ENCODE measurements around the gene RAB28. TPM values are rescaled to one million over a fixed set of nuclear protein-coding genes. Genes with fewer than 3 reads are reported as not detected.

RAB28 gene
- total RNA-seq, 5 donors from 2014 or later (not counting 1 experiment from before 2014, with no cell fraction given): 8.7 to 15.1 (median 13.4) TPM

DNA sequence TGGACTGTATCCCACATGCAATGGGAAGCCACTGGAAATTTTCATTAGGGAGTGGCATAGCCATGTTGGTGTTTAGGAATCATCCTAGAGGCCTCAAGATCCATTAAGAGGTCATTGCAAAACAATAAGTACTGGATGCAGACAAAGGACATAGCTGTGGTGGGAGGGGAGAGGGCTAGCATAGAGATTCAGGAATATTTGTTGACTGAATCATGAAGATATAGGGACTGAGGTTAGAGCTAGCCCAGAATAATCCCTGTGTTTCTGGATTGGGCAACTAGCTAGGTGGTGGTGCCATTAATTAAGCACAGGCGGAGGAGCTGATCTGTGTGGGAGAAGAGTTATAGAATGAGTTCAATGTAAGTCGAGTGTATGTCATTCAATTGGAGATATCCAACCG is 135.0 kb downstream of the RAB28 start:
- 96% methylated on average over 3 of the region's 3 CpGs for WGBS (ENCODE audit: insufficient coverage)
- DNase-seq (no peak), ATAC-seq (replicated peaks in 1 of 4) (no peak)
- Histone ChIP-seq H3K4me1 (ENCODE audit: control insufficient read depth in 1 of 2, extremely low read depth in 1 of 2, insufficient read depth in 2 of 2, low read length in 2 of 2) (no peaks in the 10 kb centered on the region), H3K9me3 (no peaks in the 10 kb centered on the region), H3K4me3 (ENCODE audit: control insufficient read depth in 1 of 2, extremely low read depth in 1 of 2, low read length in 1 of 2) (no peak overlapping the region), H3K27ac (ENCODE audit: low read length) (no peak overlapping the region), H3K36me3 (ENCODE audit: control insufficient read depth in 2 of 2, extremely low read depth in 1 of 2, insufficient read depth in 1 of 2, low read length in 1 of 2) (no peaks in the 10 kb centered on the region), H3K27me3 (replicated peaks in 1 of 2; ENCODE audit: control insufficient read depth in 2 of 2, extremely low read depth in 1 of 2, insufficient read depth in 2 of 2, low read length in 1 of 2) (no peaks in the 10 kb centered on the region)
- Mint-ChIP-seq H3K4me1 (no peaks in the 10 kb centered on the region), H3K4me3 (no peak overlapping the region), H3K36me3 (peaks cover 48% of the 10 kb centered on the region), H3K27ac (no peak overlapping the region), H3K9me3 (peaks cover 2 to 14% (median 11%) of the 10 kb centered on the region in 3 donors), H3K27me3 (no peaks in the 10 kb centered on the region)
- ChIA-PET CTCF (no interaction called here), POLR2A (interaction anchor here in 1 of 2 donors (0.6 kb wide), 1 partner anchor 1511 kb away, joined by 3 read pairs; no protein-coding TSS in a partner anchor)

DNA sequence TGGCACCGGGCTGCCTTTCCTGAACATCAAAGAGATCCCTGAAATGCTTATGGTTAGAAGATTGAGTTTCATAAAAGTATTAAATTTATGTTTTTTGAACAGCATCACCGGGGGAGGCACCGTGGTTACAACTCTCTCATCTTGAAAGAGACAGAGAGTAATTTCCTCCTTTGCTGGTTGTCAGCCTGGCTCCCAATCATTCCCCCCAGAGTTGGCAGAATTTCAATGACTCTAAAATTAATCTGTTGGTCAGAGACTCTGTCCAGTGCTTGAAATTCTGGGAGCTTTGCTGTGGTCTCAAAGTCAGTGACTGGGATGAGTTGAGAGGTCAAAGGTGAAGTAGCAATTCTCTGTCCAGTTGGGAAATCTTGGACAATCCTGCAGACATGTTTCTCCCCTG is 135.9 kb downstream of the RAB28 start:
- H3K4me1 Mint-ChIP-seq: no peaks in the 10 kb centered on the region
- ChIA-PET CTCF (no interaction called here), POLR2A (no interaction called here)
- ATAC-seq (replicated peaks in 1 of 4) (no peak), DNase-seq (no peak)
- H3K27ac Mint-ChIP-seq: no peak overlapping the region
- no peak overlapping the region for H3K4me3 Mint-ChIP-seq
- H3K36me3 Mint-ChIP-seq: peaks cover 50% of the 10 kb centered on the region
- H3K36me3 ChIP-seq (ENCODE audit: control insufficient read depth in 2 of 2, extremely low read depth in 1 of 2, insufficient read depth in 1 of 2, low read length in 1 of 2): no peaks in the 10 kb centered on the region
- H3K4me1 ChIP-seq (ENCODE audit: control insufficient read depth in 1 of 2, extremely low read depth in 1 of 2, insufficient read depth in 2 of 2, low read length in 2 of 2): no peaks in the 10 kb centered on the region
- peaks cover 2 to 14% (median 11%) of the 10 kb centered on the region in 3 donors for H3K9me3 Mint-ChIP-seq
- no peak overlapping the region for H3K4me3 ChIP-seq (ENCODE audit: control insufficient read depth in 1 of 2, extremely low read depth in 1 of 2, low read length in 1 of 2)
- H3K27me3 Mint-ChIP-seq: no peaks in the 10 kb centered on the region
- no peaks in the 10 kb centered on the region for H3K27me3 ChIP-seq (replicated peaks in 1 of 2; ENCODE audit: control insufficient read depth in 2 of 2, extremely low read depth in 1 of 2, insufficient read depth in 2 of 2, low read length in 1 of 2)
- no peaks in the 10 kb centered on the region for H3K9me3 ChIP-seq
- H3K27ac ChIP-seq (ENCODE audit: low read length): no peak overlapping the region
- no CpG with 5 or more reads among the region's 3 CpGs for WGBS (ENCODE audit: insufficient coverage)

- Histone ChIP-seq H3K4me3 (ENCODE audit: control insufficient read depth in 1 of 2, extremely low read depth in 1 of 2, low read length in 1 of 2) (no peak overlapping the region), H3K27ac (ENCODE audit: low read length) (no peak overlapping the region), H3K9me3 (no peaks in the 10 kb centered on the region), H3K27me3 (replicated peaks in 1 of 2; ENCODE audit: control insufficient read depth in 2 of 2, extremely low read depth in 1 of 2, insufficient read depth in 2 of 2, low read length in 1 of 2) (no peaks in the 10 kb centered on the region), H3K36me3 (ENCODE audit: control insufficient read depth in 2 of 2, extremely low read depth in 1 of 2, insufficient read depth in 1 of 2, low read length in 1 of 2) (no peaks in the 10 kb centered on the region), H3K4me1 (ENCODE audit: control insufficient read depth in 1 of 2, extremely low read depth in 1 of 2, insufficient read depth in 2 of 2, low read length in 2 of 2) (no peaks in the 10 kb centered on the region)
- Mint-ChIP-seq H3K27me3 (no peaks in the 10 kb centered on the region), H3K27ac (no peak overlapping the region), H3K4me1 (no peaks in the 10 kb centered on the region), H3K4me3 (no peak overlapping the region), H3K9me3 (peaks cover 0 to 14% (median 7%) of the 10 kb centered on the region in 3 donors), H3K36me3 (peaks cover 45% of the 10 kb centered on the region)
- ChIA-PET CTCF (no interaction called here), POLR2A (no interaction called here)
- ATAC-seq (replicated peaks in 1 of 4) (no peak), DNase-seq (no peak)
- no CpG with 5 or more reads among the region's 4 CpGs for WGBS (ENCODE audit: insufficient coverage)
Observed at GRCh38 chr4:13347517-13348125, 136.5 kb downstream of the RAB28 start.

DNA sequence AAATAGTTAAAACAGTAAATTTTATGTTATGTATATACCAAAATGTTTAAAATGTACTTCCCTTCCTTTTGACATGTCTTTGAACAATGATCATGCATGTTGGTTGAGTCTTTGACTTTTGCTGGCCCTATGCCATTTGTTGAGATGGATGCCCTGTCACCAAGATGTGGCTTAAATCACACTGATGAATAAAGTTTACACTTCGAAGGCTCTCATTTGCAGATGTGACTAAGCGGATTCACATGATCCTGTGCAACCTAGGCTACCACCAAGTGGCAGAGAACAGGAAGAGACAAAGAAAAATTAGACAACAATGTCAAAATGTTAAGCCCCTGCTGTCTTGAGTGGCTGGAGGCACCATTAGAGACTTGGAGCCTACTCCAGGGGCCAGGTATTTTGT is 139.9 kb downstream of the RAB28 start:
- ATAC-seq (replicated peaks in 1 of 4): no peak
- Histone ChIP-seq H3K27me3 (replicated peaks in 1 of 2; ENCODE audit: control insufficient read depth in 2 of 2, extremely low read depth in 1 of 2, insufficient read depth in 2 of 2, low read length in 1 of 2) (no peaks in the 10 kb centered on the region), H3K4me1 (ENCODE audit: control insufficient read depth in 1 of 2, extremely low read depth in 1 of 2, insufficient read depth in 2 of 2, low read length in 2 of 2) (no peaks in the 10 kb centered on the region), H3K4me3 (ENCODE audit: control insufficient read depth in 1 of 2, extremely low read depth in 1 of 2, low read length in 1 of 2) (no peak overlapping the region), H3K27ac (ENCODE audit: low read length) (no peak overlapping the region), H3K9me3 (no peaks in the 10 kb centered on the region), H3K36me3 (ENCODE audit: control insufficient read depth in 2 of 2, extremely low read depth in 1 of 2, insufficient read depth in 1 of 2, low read length in 1 of 2) (no peaks in the 10 kb centered on the region)
- Mint-ChIP-seq H3K4me1 (no peaks in the 10 kb centered on the region), H3K4me3 (no peak overlapping the region), H3K27me3 (no peaks in the 10 kb centered on the region), H3K9me3 (peaks cover 0 to 10% (median 0%) of the 10 kb centered on the region in 3 donors), H3K36me3 (peaks cover 37% of the 10 kb centered on the region), H3K27ac (no peak overlapping the region)
- DNase-seq: no peak
- CTCF ChIA-PET: no interaction called here
- POLR2A ChIA-PET: no interaction called here
- WGBS (ENCODE audit: insufficient coverage): 81% methylated on average over 2 of the region's 2 CpGs

DNA sequence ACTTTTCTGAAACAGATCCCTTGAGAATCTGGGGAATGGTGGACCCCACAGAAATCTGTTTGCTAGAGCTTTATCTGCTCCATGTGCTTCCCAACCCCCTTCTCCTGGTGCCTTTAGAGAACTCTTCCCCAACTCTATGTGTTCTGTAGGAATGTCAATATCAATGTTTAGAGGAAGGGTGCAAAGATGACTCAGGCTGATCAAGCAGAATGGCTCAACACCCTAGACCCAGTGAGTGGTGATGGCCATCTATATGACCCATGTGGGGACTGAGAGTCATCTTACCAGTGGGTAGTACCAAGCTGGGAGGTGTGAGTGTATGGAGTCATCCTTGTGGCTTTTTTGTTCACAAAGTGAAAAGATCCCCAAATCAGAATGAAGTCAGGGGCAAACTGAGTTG is 143.5 kb downstream of the RAB28 start:
- H3K4me3 Mint-ChIP-seq: no peak overlapping the region
- no peaks in the 10 kb centered on the region for H3K27me3 ChIP-seq (replicated peaks in 1 of 2; ENCODE audit: control insufficient read depth in 2 of 2, extremely low read depth in 1 of 2, insufficient read depth in 2 of 2, low read length in 1 of 2)
- no peak overlapping the region for H3K27ac ChIP-seq (ENCODE audit: low read length)
- CTCF ChIA-PET: no interaction called here
- H3K36me3 ChIP-seq (ENCODE audit: control insufficient read depth in 2 of 2, extremely low read depth in 1 of 2, insufficient read depth in 1 of 2, low read length in 1 of 2): peaks cover 0 to 2% of the 10 kb centered on the region in 2 donors
- peaks cover 45% of the 10 kb centered on the region for H3K36me3 Mint-ChIP-seq
- ATAC-seq (replicated peaks in 1 of 4): no peak
- DNase-seq: no peak
- H3K9me3 ChIP-seq: no peaks in the 10 kb centered on the region
- H3K9me3 Mint-ChIP-seq: peaks cover 0 to 5% (median 3%) of the 10 kb centered on the region in 3 donors
- no peak overlapping the region for H3K4me3 ChIP-seq (ENCODE audit: control insufficient read depth in 1 of 2, extremely low read depth in 1 of 2, low read length in 1 of 2)
- H3K27ac Mint-ChIP-seq: no peak overlapping the region
- no peaks in the 10 kb centered on the region for H3K27me3 Mint-ChIP-seq
- no peaks in the 10 kb centered on the region for H3K4me1 ChIP-seq (ENCODE audit: control insufficient read depth in 1 of 2, extremely low read depth in 1 of 2, insufficient read depth in 2 of 2, low read length in 2 of 2)
- no peaks in the 10 kb centered on the region for H3K4me1 Mint-ChIP-seq
- POLR2A ChIA-PET: no interaction called here

GRCh38 chr4:13331827-13332226 is 152.3 kb downstream of the RAB28 start:
- Histone ChIP-seq H3K27me3 (replicated peaks in 1 of 2; ENCODE audit: control insufficient read depth in 2 of 2, extremely low read depth in 1 of 2, insufficient read depth in 2 of 2, low read length in 1 of 2) (no peaks in the 10 kb centered on the region), H3K4me3 (ENCODE audit: control insufficient read depth in 1 of 2, extremely low read depth in 1 of 2, low read length in 1 of 2) (no peak overlapping the region), H3K27ac (ENCODE audit: low read length) (no peak overlapping the region), H3K36me3 (ENCODE audit: control insufficient read depth in 2 of 2, extremely low read depth in 1 of 2, insufficient read depth in 1 of 2, low read length in 1 of 2) (peaks cover 0 to under 1% of the 10 kb centered on the region in 2 donors), H3K9me3 (no peaks in the 10 kb centered on the region), H3K4me1 (ENCODE audit: control insufficient read depth in 1 of 2, extremely low read depth in 1 of 2, insufficient read depth in 2 of 2, low read length in 2 of 2) (no peaks in the 10 kb centered on the region)
- Mint-ChIP-seq H3K36me3 (peaks cover 28% of the 10 kb centered on the region), H3K4me1 (no peaks in the 10 kb centered on the region), H3K4me3 (no peak overlapping the region), H3K27me3 (no peaks in the 10 kb centered on the region), H3K9me3 (peaks cover 0 to 5% (median under 1%) of the 10 kb centered on the region in 3 donors), H3K27ac (no peak overlapping the region)
- ChIA-PET CTCF (no interaction called here), POLR2A (no interaction called here)
- ATAC-seq (replicated peaks in 1 of 4) (no peak), DNase-seq (no peak)
- 91% methylated on average over 2 of the region's 4 CpGs for WGBS (ENCODE audit: insufficient coverage)

GRCh38 chr4:13329963-13330362 is 154.2 kb downstream of the RAB28 start:
- no peak for ATAC-seq (replicated peaks in 1 of 4)
- no peaks in the 10 kb centered on the region for H3K4me1 Mint-ChIP-seq

More at GRCh38 chr4:13329963-13330362, 154.2 kb downstream of the RAB28 start:
- no peak overlapping the region for H3K4me3 ChIP-seq (ENCODE audit: control insufficient read depth in 1 of 2, extremely low read depth in 1 of 2, low read length in 1 of 2)
- CTCF ChIA-PET: no interaction called here
- H3K36me3 ChIP-seq (ENCODE audit: control insufficient read depth in 2 of 2, extremely low read depth in 1 of 2, insufficient read depth in 1 of 2, low read length in 1 of 2): no peaks in the 10 kb centered on the region
- no peaks in the 10 kb centered on the region for H3K9me3 ChIP-seq
- no peak for DNase-seq
- peaks cover 31% of the 10 kb centered on the region for H3K36me3 Mint-ChIP-seq
- no peaks in the 10 kb centered on the region for H3K27me3 ChIP-seq (replicated peaks in 1 of 2; ENCODE audit: control insufficient read depth in 2 of 2, extremely low read depth in 1 of 2, insufficient read depth in 2 of 2, low read length in 1 of 2)
- H3K9me3 Mint-ChIP-seq: peaks cover 0 to 4% (median 0%) of the 10 kb centered on the region in 3 donors
- H3K27ac Mint-ChIP-seq: no peak overlapping the region
- H3K27ac ChIP-seq (ENCODE audit: low read length): no peak overlapping the region
- no peaks in the 10 kb centered on the region for H3K4me1 ChIP-seq (ENCODE audit: control insufficient read depth in 1 of 2, extremely low read depth in 1 of 2, insufficient read depth in 2 of 2, low read length in 2 of 2)
- WGBS (ENCODE audit: insufficient coverage): 91% methylated on average over 3 of the region's 3 CpGs
- no peaks in the 10 kb centered on the region for H3K27me3 Mint-ChIP-seq
- POLR2A ChIA-PET: no interaction called here
- no peak overlapping the region for H3K4me3 Mint-ChIP-seq

Data from T-cell (primary cell).